K562 (cell line): Measurements from ENCODE around the gene DNASE1L1. TPM values are rescaled to one million over a fixed set of nuclear protein-coding genes. Genes with fewer than 3 reads are reported as not detected.

Experiments
- CHD2 ChIP-seq: IDR thresholded peaks from 2 replicates; pipeline ENCODE4 v1.6.1; 2011; ENCODE audit warnings: low read depth, low read length
- DIDO1 ChIP-seq: fragments of 450-650 bp; IDR thresholded peaks from 2 replicates; pipeline ENCODE4 v1.6.1; 2016; ENCODE audit warnings: low read depth, missing biosample characterization, missing genetic modification characterization
- E2F3 ChIP-seq: fragments of 250-450 bp; sonication (Bioruptor Pico); IDR thresholded peaks from 2 replicates; pipeline ENCODE4 v1.4.0; 2020; ENCODE audit warnings: mild to moderate bottlenecking
- ETS2 ChIP-seq: IDR thresholded peaks from 2 replicates; pipeline ENCODE4 v1.6.1; 2016; ENCODE audit warnings: borderline replicate concordance, missing genetic modification characterization, mild to moderate bottlenecking, moderate library complexity, missing compliant biosample characterization; ENCODE audit not compliant: poor library complexity, severe bottlenecking
- EWSR1 ChIP-seq: fragments of 450-650 bp; IDR thresholded peaks from 2 replicates; pipeline ENCODE4 v1.6.1; 2018; ENCODE audit warnings: borderline replicate concordance, mild to moderate bottlenecking, low read depth, moderate library complexity; ENCODE audit not compliant: partially characterized antibody
- FOXA3 ChIP-seq, 2 experiments: fragments of 450-650 bp in 1 of 2; sonication (generic) in 1 of 2; formaldehyde crosslinking; IDR thresholded peaks in 1 of 2; conservative IDR thresholded peaks in 1 of 2; 2 replicates each; pipeline versions ENCODE4 v1.4.0 to v1.8.0; 2020 to 2022; ENCODE audit warnings: mild to moderate bottlenecking in 2 of 2, missing genetic modification reagents in 1 of 2
- HSF4 ChIP-seq: fragments of 250-450 bp; sonication (Bioruptor Pico); IDR thresholded peaks from 2 replicates; pipeline ENCODE4 v2.1.2; 2022; ENCODE audit warnings: mild to moderate bottlenecking, moderate library complexity, borderline replicate concordance
- ILF3 ChIP-seq: fragments of 450-650 bp; IDR thresholded peaks from 2 replicates; pipeline ENCODE4 v1.6.1; 2018; ENCODE audit warnings: antibody characterized with exemption, mild to moderate bottlenecking, moderate library complexity, borderline replicate concordance
- IRF2 ChIP-seq: sonication (generic); formaldehyde crosslinking; IDR thresholded peaks from 2 replicates; pipeline ENCODE4 v1.8.1; 2022; ENCODE audit warnings: mild to moderate bottlenecking, missing genetic modification reagents
- L3MBTL2 ChIP-seq: fragments of 450-650 bp; IDR thresholded peaks from 2 replicates; pipeline ENCODE4 v1.6.1; 2016; ENCODE audit warnings: mild to moderate bottlenecking, moderate library complexity
- MECOM ChIP-seq: fragments of 250-450 bp; sonication (Bioruptor Pico); IDR thresholded peaks from 2 replicates; pipeline ENCODE4 v1.8.0; 2022; ENCODE audit warnings: inconsistent platforms
- MEF2A ChIP-seq: IDR thresholded peaks from 2 replicates; pipeline ENCODE4 v1.6.1; 2011; ENCODE audit warnings: low read depth, mild to moderate bottlenecking, low read length, moderate library complexity; ENCODE audit not compliant: control insufficient read depth
- MYC ChIP-seq, 2 experiments: fragments of 250-450 bp in 1 of 2; sonication (Bioruptor Pico) in 1 of 2; IDR thresholded peaks; 2 replicates each; pipeline versions ENCODE4 v1.5.1 to v1.6.1; 2012 to 2021; ENCODE audit warnings: low read depth in 2 of 2, borderline replicate concordance in 1 of 2, improper control_type of control experiment in 1 of 2, low read length in 1 of 2, mild to moderate bottlenecking in 1 of 2, moderate library complexity in 1 of 2
- NCOA1 ChIP-seq: fragments of 450-650 bp; IDR thresholded peaks from 2 replicates; pipeline ENCODE4 v1.6.1; 2016; ENCODE audit warnings: low read depth
- NFYB ChIP-seq: IDR thresholded peaks from 2 replicates; pipeline ENCODE4 v1.6.1; 2011; ENCODE audit warnings: mild to moderate bottlenecking, moderate library complexity; ENCODE audit not compliant: insufficient read length; ENCODE audit errors: extremely low read depth
- PTTG1 ChIP-seq: fragments of 450-650 bp; IDR thresholded peaks from 2 replicates; pipeline ENCODE4 v1.6.1; 2016; ENCODE audit warnings: low read depth, mild to moderate bottlenecking, missing genetic modification characterization, missing compliant biosample characterization
- RBFOX2 ChIP-seq: fragments of 200-400 bp; formaldehyde crosslinking; IDR thresholded peaks from 2 replicates; pipeline ENCODE4 v1.6.1; 2017; ENCODE audit warnings: low read depth, mild to moderate bottlenecking, low read length, moderate library complexity
- SMARCA5 ChIP-seq: fragments of 450-650 bp; IDR thresholded peaks from 2 replicates; pipeline ENCODE4 v1.6.1; 2016
- SRF ChIP-seq, 2 experiments: fragments of 250-450, 450-650 bp in 1 of 2; sonication (Bioruptor Pico) in 1 of 2; sonication (generic) in 1 of 2; formaldehyde crosslinking; IDR thresholded peaks; 2 replicates each; pipeline versions ENCODE4 v1.5.0 to v1.5.1; 2020 to 2022; ENCODE audit warnings: mild to moderate bottlenecking in 1 of 2, missing genetic modification reagents in 1 of 2
- ZNF134 ChIP-seq: fragments of 250-450 bp; sonication (Bioruptor Pico); conservative IDR thresholded peaks from 2 replicates; pipeline ENCODE4 v1.4.0; 2020
- ZNF263 ChIP-seq: sonication (generic); formaldehyde crosslinking; IDR thresholded peaks from 2 replicates; pipeline ENCODE4 v1.8.0; 2022; ENCODE audit warnings: mild to moderate bottlenecking, missing genetic modification reagents, borderline replicate concordance
- ZNF274 ChIP-seq: IDR thresholded peaks from 2 replicates; pipeline ENCODE4 v1.6.1; 2011; ENCODE audit warnings: low read depth, mild to moderate bottlenecking, low read length, moderate library complexity, borderline replicate concordance
- polyA plus RNA-seq, 8 experiments: library from polyadenylated mRNA; depleted of rRNA in 4 of 8; stranded (reverse) in 5 of 8; unstranded in 3 of 8; fragments of >200 nt; fragmentation: Nextera tagmentation in 2 of 8; fragmentation: Illumina TruSeq in 1 of 8; extraction: Ambion mirVana in 2 of 8; extraction: Trizol in 1 of 8; gene quantifications; 2 replicates each; pipeline versions ENCODE4 v1.2.1 to v1.2.3, GENCODE V29; 2011 to 2014; ENCODE audit warnings: inconsistent platforms in 1 of 8, missing spikeins in 1 of 8
- total RNA-seq, 7 experiments: library from RNA; depleted of rRNA in 6 of 7; stranded (reverse); fragments of >200 nt in 6 of 7; fragmentation: Illumina TruSeq in 2 of 7; extraction: Trizol in 2 of 7; gene quantifications; 2 replicates each; pipeline versions ENCODE4 v1.2.1 to v1.2.3, GENCODE V29; 2011 to 2021; ENCODE audit warnings: low replicate concordance in 1 of 7
- TF ChIP-seq, protein P1 (sequence below), 2 experiments: IDR thresholded peaks in 1 of 2; conservative IDR thresholded peaks in 1 of 2; 2 replicates each; pipeline ENCODE4 v1.6.1; 2016; ENCODE audit warnings: low read depth in 2 of 2, mild to moderate bottlenecking in 1 of 2, missing compliant biosample characterization in 1 of 2, missing genetic modification characterization in 1 of 2, moderate library complexity in 1 of 2
- TF ChIP-seq, protein P2 (sequence below), 3 experiments: fragments of 200-800 bp in 1 of 3; sonication (Bioruptor generic) in 1 of 3; sonication (generic) in 1 of 3; formaldehyde crosslinking in 1 of 3; IDR thresholded peaks; 2 replicates each; pipeline versions ENCODE4 v1.6.1 to v1.8.0; 2016 to 2022; ENCODE audit warnings: mild to moderate bottlenecking in 2 of 3, missing compliant biosample characterization in 2 of 3, missing genetic modification characterization in 2 of 3, missing genetic modification reagents in 1 of 3

The DNASE1L1 gene
- total and polyA plus RNA-seq, 9 of the 15 experiments (the other 6 are each of a cell fraction or from before 2014, with no cell fraction given): 0.73 to 12.6 (median 7.9) TPM

DNA sequence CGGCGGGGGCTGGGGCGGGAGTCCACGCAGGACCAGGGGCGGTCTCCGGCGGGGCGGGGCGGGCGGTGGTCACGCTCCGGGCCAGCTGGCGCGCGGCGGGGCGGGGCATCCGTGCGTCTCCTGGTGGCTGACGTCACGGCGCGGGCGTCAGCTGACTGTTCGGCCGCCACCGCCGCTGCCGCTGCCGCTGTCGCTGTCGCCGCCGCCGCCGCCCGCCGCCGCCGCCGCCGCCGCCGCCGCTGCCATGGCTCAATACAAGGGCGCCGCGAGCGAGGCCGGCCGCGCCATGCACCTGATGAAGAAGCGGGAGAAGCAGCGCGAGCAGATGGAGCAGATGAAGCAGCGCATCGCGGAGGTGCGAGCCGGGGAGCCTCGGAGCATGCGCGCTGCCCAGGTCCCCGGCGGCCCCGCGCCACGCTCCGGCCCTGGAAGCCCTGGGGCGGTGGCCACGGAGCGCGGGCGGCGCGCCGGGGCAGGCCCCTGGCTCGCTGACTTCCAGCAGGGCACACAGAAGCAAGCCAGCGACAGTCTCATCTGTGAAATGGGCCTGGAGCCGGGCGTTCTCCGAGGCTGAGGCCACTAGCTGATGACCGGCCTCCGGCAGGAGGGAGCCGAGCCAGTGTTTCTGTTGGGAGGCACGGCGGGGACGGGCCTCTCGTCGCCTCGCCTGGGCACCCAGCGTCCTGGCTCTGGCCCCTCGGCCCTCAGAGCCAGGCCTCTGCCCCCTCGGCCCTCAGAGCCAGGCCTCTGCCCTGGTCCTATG lies 35.1 kb upstream of the DNASE1L1 start, which contains the start of gene FAM50A (continued):
- TF ChIP-seq, protein P1, sequence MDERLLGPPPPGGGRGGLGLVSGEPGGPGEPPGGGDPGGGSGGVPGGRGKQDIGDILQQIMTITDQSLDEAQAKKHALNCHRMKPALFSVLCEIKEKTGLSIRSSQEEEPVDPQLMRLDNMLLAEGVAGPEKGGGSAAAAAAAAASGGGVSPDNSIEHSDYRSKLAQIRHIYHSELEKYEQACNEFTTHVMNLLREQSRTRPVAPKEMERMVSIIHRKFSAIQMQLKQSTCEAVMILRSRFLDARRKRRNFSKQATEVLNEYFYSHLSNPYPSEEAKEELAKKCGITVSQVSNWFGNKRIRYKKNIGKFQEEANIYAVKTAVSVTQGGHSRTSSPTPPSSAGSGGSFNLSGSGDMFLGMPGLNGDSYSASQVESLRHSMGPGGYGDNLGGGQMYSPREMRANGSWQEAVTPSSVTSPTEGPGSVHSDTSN (CRISPR knock-in tag; IDR thresholded peaks at IDR 0.05; ENCODE audit: low read depth): no peak
- TF ChIP-seq, protein P1 (tag; conservative IDR thresholded peaks at IDR 0.05; ENCODE audit: low read depth): no peak
- no peak for TF ChIP-seq MECOM (CRISPR knock-in tag)
- no peak for TF ChIP-seq IRF2 (CRISPR knock-in tag)
- TF ChIP-seq MEF2A: no peak
- TF ChIP-seq ZNF263 (CRISPR knock-in tag): no peak
- TF ChIP-seq EWSR1: no peak
- TF ChIP-seq RBFOX2: peak; percentile 63
- TF ChIP-seq DIDO1: no peak
- TF ChIP-seq E2F3: no peak
- TF ChIP-seq, protein P2, sequence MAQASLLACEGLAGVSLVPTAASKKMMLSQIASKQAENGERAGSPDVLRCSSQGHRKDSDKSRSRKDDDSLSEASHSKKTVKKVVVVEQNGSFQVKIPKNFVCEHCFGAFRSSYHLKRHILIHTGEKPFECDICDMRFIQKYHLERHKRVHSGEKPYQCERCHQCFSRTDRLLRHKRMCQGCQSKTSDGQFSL (CRISPR knock-in tag; IDR thresholded peaks at IDR 0.05): no peak
- TF ChIP-seq, protein P2 (tag; IDR thresholded peaks at IDR 0.05): no peak
- no peak for TF ChIP-seq NFYB
- TF ChIP-seq NCOA1: no peak
- no peak for TF ChIP-seq FOXA3 (CRISPR knock-in tag; conservative IDR thresholded peaks at IDR 0.05 in 1 of 2, IDR thresholded peaks at IDR 0.05 in 1 of 2)
- TF ChIP-seq MYC (IDR thresholded peaks at IDR 0.05; ENCODE audit: low read depth, low read length): peak; percentile 44; the same call in 1 of the 2 replicates
- TF ChIP-seq MYC (CRISPR knock-in tag; IDR thresholded peaks at IDR 0.05; ENCODE audit: borderline replicate concordance, low read depth): no peak
- no peak for TF ChIP-seq SMARCA5
- peak; percentile 62 for TF ChIP-seq L3MBTL2
- TF ChIP-seq ILF3: no peak
- no peak for TF ChIP-seq ZNF274
- TF ChIP-seq CHD2: no peak
- TF ChIP-seq PTTG1 (tag): no peak
- no peak for TF ChIP-seq HSF4 (CRISPR knock-in tag)
- TF ChIP-seq ZNF134 (CRISPR knock-in tag): no peak
- TF ChIP-seq SRF (CRISPR knock-in tag; IDR thresholded peaks at IDR 0.05): no peak
- no peak for TF ChIP-seq ETS2
